Thoracic aorta (tissue), 2 donors: Measurements from ENCODE around the gene NAV3. TPM values are rescaled to one million over a fixed set of nuclear protein-coding genes. Genes with fewer than 3 reads are reported as not detected.

ENCODE experiments used
- ATAC-seq: fragments of 150-250 bp; one replicate; pipeline ENCODE4 v1.8.0; 2017; ENCODE audit warnings: low read depth; ENCODE audit not compliant: insufficient number of reproducible peaks, low FRiP score
- DNase-seq: peaks from one replicate; pipeline ENCODE4 v3.0.0-alpha.2; 2020; ENCODE audit warnings: low spot score
- H3K27ac ChIP-seq, 2 donors: fragments of 200-600 bp; sonication (generic); 1 replicate in 1 of 2; 2 replicates in 1 of 2; pipeline ENCODE4 v1.5.1; 2016; ENCODE audit warnings: mild to moderate bottlenecking in 2 of 2, moderate library complexity in 2 of 2
- H3K27me3 ChIP-seq: fragments of 200-600 bp; sonication (generic); replicated peaks from 2 replicates; pipeline ENCODE4 v1.6.0; 2016; ENCODE audit warnings: mild to moderate bottlenecking; ENCODE audit not compliant: insufficient read depth
- H3K36me3 ChIP-seq: fragments of 200-600 bp; sonication (generic); one replicate; pipeline ENCODE4 v1.5.1; 2016
- H3K4me1 ChIP-seq, 2 donors: fragments of 200-600 bp; sonication (generic); 1 replicate in 1 of 2; 2 replicates in 1 of 2; pipeline versions ENCODE4 v1.5.1 to v1.6.0; 2016; ENCODE audit warnings: low read depth in 2 of 2, mild to moderate bottlenecking in 1 of 2; ENCODE audit not compliant: control insufficient read depth in 1 of 2
- H3K4me3 ChIP-seq: fragments of 200-600 bp; sonication (generic); 2 replicates; pipeline ENCODE4 v1.5.1; 2016; ENCODE audit warnings: mild to moderate bottlenecking
- H3K9me3 ChIP-seq: fragments of 200-600 bp; sonication (generic); 2 replicates; pipeline ENCODE4 v1.5.1; 2016
- total RNA-seq, 2 donors: library from RNA; depleted of rRNA; stranded (reverse); fragments of >200 nt; gene quantifications; one replicate each; pipeline versions ENCODE4 v1.1.0 to v1.2.3, GENCODE V29; 2016
- TF ChIP-seq, protein P1 (sequence below): fragments of 200-600 bp; sonication (generic); IDR thresholded peaks from one replicate; pipeline ENCODE4 v1.5.1; 2019; ENCODE audit warnings: antibody characterized with exemption

Gene NAV3, protein sequence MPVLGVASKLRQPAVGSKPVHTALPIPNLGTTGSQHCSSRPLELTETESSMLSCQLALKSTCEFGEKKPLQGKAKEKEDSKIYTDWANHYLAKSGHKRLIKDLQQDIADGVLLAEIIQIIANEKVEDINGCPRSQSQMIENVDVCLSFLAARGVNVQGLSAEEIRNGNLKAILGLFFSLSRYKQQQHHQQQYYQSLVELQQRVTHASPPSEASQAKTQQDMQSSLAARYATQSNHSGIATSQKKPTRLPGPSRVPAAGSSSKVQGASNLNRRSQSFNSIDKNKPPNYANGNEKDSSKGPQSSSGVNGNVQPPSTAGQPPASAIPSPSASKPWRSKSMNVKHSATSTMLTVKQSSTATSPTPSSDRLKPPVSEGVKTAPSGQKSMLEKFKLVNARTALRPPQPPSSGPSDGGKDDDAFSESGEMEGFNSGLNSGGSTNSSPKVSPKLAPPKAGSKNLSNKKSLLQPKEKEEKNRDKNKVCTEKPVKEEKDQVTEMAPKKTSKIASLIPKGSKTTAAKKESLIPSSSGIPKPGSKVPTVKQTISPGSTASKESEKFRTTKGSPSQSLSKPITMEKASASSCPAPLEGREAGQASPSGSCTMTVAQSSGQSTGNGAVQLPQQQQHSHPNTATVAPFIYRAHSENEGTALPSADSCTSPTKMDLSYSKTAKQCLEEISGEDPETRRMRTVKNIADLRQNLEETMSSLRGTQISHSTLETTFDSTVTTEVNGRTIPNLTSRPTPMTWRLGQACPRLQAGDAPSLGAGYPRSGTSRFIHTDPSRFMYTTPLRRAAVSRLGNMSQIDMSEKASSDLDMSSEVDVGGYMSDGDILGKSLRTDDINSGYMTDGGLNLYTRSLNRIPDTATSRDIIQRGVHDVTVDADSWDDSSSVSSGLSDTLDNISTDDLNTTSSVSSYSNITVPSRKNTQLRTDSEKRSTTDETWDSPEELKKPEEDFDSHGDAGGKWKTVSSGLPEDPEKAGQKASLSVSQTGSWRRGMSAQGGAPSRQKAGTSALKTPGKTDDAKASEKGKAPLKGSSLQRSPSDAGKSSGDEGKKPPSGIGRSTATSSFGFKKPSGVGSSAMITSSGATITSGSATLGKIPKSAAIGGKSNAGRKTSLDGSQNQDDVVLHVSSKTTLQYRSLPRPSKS (N-terminal part only)
- total RNA-seq, result 10 to 100 TPM in 1 of 2 donors, 1 to 10 TPM in 1; 9.3 to 11.6 TPM

DNA sequence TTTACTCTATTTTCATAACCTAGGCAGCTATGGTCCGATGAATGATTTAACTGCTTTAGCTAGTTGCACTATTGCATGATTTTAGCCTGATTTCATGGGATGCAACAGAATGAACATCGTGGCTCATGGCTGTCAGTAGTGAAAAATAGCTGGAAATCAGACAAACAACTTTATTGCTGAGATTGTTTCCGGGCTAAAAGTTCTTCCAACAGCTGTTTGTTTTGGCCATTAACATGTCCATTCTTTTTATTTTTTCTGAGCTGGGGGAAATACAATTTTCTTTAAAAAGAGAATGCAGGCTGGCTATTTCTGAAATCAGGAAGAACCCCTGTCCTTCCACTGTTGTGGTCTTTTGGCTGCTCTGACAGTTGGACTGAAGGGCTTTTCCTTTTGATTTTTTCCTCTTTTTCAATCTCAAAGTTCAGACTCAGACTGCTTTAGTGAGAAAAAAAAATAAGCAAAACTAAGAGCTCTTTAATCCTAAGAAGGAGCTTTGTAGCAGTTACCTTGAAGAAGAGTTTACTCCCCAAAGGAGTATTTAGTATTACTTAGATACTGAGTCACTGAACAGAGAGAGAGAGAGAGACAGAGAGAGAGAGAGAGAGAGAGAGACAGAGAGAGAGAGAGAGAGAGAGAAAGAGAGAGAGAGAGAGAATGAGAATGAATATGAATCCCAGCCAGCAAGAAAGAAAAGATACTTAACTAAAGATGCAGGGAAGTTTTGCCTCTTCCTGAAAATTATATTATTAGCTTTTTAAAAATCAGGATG is at the start of gene NAV3:
TSS of gene NAV3 (plus strand) at position 312 of the 769 bp plus-strand sequence. CDS start 568 bp downstream, outside the sequence.
- H3K4me1 ChIP-seq, result peaks cover 0 to 24% of the 10 kb centered on the region in 2 donors
- no peaks in the 10 kb centered on the region for H3K27me3 ChIP-seq
- TF ChIP-seq, protein P1, sequence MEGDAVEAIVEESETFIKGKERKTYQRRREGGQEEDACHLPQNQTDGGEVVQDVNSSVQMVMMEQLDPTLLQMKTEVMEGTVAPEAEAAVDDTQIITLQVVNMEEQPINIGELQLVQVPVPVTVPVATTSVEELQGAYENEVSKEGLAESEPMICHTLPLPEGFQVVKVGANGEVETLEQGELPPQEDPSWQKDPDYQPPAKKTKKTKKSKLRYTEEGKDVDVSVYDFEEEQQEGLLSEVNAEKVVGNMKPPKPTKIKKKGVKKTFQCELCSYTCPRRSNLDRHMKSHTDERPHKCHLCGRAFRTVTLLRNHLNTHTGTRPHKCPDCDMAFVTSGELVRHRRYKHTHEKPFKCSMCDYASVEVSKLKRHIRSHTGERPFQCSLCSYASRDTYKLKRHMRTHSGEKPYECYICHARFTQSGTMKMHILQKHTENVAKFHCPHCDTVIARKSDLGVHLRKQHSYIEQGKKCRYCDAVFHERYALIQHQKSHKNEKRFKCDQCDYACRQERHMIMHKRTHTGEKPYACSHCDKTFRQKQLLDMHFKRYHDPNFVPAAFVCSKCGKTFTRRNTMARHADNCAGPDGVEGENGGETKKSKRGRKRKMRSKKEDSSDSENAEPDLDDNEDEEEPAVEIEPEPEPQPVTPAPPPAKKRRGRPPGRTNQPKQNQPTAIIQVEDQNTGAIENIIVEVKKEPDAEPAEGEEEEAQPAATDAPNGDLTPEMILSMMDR, result no peak
- H3K4me3 ChIP-seq, result no peak within 1 kb of the TSS
- ATAC-seq, result peak; percentile 46
- no peak within 1 kb of the TSS for H3K27ac ChIP-seq
- H3K36me3 ChIP-seq, result no peaks in the 10 kb centered on the region
- DNase-seq, result no peak
- no peaks in the 10 kb centered on the region for H3K9me3 ChIP-seq

DNA sequence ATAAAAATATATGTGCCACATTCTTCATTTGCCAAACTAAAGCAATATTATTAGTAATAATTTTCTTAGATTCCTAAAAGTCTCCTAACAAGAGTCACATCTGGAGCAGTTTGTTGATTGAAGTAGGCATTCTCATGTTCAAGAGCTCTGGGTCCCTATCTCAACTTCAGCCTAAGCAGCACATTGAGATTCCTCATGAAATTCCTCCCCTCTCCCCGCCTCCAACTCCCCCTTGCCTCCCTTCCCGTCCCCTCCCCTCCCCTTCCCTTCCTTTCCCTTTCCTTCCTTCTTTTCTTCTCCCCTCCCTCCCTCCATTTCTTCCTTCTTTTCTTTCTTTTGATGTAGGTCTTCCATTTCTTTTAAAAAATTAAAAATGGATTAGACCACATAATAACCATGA is 48.7 kb upstream of the NAV3 start:
- no peak overlapping the region for H3K27ac ChIP-seq
- H3K4me1 ChIP-seq, result peaks cover 0 to 6% of the 10 kb centered on the region in 2 donors
- DNase-seq (no peak), ATAC-seq (no peak)
- H3K36me3 ChIP-seq, result no peaks in the 10 kb centered on the region
- no peak overlapping the region for H3K4me3 ChIP-seq
- TF ChIP-seq, protein P1, result no peak
- H3K27me3 ChIP-seq, result no peaks in the 10 kb centered on the region
- no peaks in the 10 kb centered on the region for H3K9me3 ChIP-seq

DNA sequence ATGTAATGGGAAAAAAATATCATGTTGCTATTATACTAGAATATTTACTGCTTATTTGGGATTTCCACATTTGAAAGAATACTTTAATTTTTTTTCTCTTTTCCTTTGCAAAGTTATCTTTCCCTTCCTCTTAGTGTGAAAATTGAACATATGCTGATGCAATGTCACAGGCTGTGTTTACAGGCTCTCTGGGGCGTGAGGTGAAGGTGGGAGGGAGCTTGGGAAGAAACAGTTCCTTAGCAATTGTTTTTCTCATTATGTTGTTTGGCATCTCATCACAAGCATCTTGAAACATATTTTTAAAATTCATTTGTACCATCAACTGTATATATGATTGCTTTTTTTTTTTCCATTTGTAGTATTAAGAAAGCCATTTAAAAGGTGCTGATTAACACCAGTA is 47.9 kb upstream of the NAV3 start:
- ATAC-seq (no peak), DNase-seq (no peak)
- TF ChIP-seq, protein P1, result no peak
- Histone ChIP-seq H3K4me1 (peaks cover 0 to 6% of the 10 kb centered on the region in 2 donors), H3K9me3 (no peaks in the 10 kb centered on the region), H3K27me3 (no peaks in the 10 kb centered on the region), H3K27ac (no peak overlapping the region), H3K36me3 (no peaks in the 10 kb centered on the region), H3K4me3 (no peak overlapping the region)

DNA sequence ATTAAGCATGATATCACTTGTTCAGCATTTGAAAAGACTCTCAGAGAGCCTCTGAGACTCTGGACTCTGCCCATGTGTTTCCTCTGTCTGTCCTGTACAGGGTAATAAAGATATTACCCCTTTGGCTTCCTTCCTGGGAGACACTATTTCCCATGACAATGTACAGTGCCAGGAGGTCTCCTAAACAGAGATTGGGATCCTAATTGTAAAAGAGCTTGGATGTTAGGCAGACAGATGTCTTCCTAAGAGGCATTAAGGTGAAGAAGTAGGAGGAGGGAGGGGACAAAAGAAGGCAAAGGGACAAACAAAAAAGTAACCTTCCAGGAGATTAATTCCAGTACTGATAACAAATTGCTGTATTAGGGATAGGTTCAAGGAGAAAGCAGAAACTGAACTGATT is 45.5 kb upstream of the NAV3 start:
- Histone ChIP-seq H3K4me1 (peaks cover 0 to 6% of the 10 kb centered on the region in 2 donors), H3K9me3 (no peaks in the 10 kb centered on the region), H3K36me3 (no peaks in the 10 kb centered on the region), H3K27ac (no peak overlapping the region), H3K4me3 (no peak overlapping the region), H3K27me3 (no peaks in the 10 kb centered on the region)
- DNase-seq (no peak), ATAC-seq (no peak)
- TF ChIP-seq, protein P1, result no peak
